Ramos (cell line): ENCODE measurements around the gene CIAO3.

Source experiments
- in situ Hi-C: fragments of 300-500 bp; cut with MboI; formaldehyde crosslinking; loops from one replicate; pipeline ENCODE4 v1.14.3; 2022; ENCODE audit warnings: low sequenced_read_pairs; ENCODE audit not compliant: unreplicated experiment

Gene CIAO3

DNA sequence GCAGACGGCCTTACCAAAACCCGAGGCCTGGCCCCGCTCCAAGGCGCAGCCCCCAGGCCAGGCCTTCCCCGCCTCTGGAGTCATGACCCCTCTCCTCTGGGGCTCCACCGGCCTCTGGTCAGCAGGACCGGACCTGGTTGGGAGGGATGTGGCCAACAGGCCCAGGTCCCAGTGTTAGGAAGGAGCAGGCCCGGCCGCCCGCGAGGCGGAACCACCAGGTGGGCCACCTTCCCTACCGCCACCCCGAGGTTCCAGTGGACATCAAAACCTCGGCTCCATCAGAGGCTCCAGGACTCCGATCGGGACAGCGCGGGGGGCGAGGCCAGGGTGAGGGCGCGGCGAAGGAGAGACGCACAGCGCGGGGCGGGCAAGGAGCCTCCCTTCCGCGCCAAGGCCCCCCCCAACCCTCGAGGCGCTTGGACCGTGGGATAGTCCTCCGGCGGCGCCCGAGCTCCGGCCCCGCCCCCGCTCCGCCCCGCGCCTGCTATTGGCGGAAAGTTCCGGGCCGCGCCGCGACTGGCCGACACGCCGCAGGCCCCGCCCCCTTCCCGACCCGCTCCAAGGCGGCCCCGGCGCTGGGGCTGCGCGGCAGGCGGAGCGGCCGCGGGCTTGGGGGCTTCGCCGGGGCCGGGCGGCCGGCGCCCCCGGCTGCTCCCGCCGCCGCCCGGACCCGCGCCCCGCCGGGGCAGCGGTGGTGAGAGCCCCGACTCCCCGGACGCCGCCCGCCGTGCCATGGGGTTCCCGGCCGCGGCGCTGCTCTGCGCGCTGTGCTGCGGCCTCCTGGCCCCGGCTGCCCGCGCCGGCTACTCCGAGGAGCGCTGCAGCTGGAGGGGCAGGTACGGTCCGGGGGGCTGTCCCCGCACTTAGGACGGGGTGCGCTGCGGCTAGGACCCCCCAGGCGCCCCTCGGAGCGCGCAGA lies 26.0 kb downstream of the CIAO3 start, which contains the start of gene METRN:
METRN (plus strand) TSS at position 561 of the 919 bp plus-strand sequence; CDS start at position 733, 172 bp downstream.
- in situ Hi-C loops: loop anchor here (5.0 to 25.0 kb wide), 2 partner anchors 72 to 347 kb away; partner anchors contain the start of genes CHTF18, RPUSD1 and SSTR5

- in situ Hi-C loops: loop anchor here (5.0 to 25.0 kb wide), 2 partner anchors 73 to 348 kb away; partner anchors contain the start of genes CHTF18, RPUSD1 and SSTR5
Measured at GRCh38 chr16:714079-714478, 26.7 kb downstream of the CIAO3 start.

- in situ Hi-C loops: loop anchor here (5.0 to 25.0 kb wide), 2 partner anchors 75 to 350 kb away; partner anchors contain the start of genes CHTF18, RPUSD1 and SSTR5
Measured at GRCh38 chr16:712740-713250, 28.0 kb downstream of the CIAO3 start.

GRCh38 chr16:711548-712320 lies 29.1 kb downstream of the CIAO3 start:
- in situ Hi-C loops: loop anchor here (5.0 to 25.0 kb wide), 2 partner anchors 76 to 351 kb away; partner anchors contain the start of genes CHTF18, RPUSD1 and SSTR5

- in situ Hi-C loops: loop anchor here (5.0 to 25.0 kb wide), 2 partner anchors 76 to 351 kb away; partner anchors contain the start of genes CHTF18, RPUSD1 and SSTR5
Measured at GRCh38 chr16:711084-711483, 29.7 kb downstream of the CIAO3 start.

- in situ Hi-C loops: loop anchor here (5.0 to 25.0 kb wide), 2 partner anchors 77 to 352 kb away; partner anchors contain the start of genes CHTF18, RPUSD1 and SSTR5
Measured at GRCh38 chr16:710500-711075, 30.2 kb downstream of the CIAO3 start.

GRCh38 chr16:709566-710499 lies 31.0 kb downstream of the CIAO3 start:
- in situ Hi-C loops: loop anchor here (5.0 to 25.0 kb wide), 2 partner anchors 77 to 352 kb away; partner anchors contain the start of genes CHTF18, RPUSD1 and SSTR5

GRCh38 chr16:708959-709358 lies 31.8 kb downstream of the CIAO3 start:
- in situ Hi-C loops: loop anchor here (25.0 kb wide), 1 partner anchor 353 kb away; the partner anchor contains the start of gene SSTR5

DNA sequence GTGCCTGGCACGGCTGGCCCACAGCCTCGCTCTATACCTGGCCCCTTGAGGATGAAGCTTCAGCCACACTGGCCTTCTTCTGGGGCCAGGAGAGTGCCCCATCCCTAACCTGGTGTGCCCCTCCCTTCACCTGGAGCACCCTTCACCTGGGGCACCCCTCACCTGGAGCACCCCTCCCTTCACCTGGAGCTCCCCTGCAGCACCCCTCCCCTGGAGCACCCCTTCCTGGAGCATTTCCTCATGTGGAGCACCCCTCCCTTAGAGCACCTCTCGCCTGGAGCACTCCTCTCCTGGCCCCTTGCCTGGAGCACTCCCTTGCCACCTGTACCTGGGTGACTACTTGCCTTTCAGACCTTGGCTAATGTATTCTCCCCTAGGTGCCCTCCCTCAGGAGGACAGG lies 32.8 kb downstream of the CIAO3 start:
- in situ Hi-C loops: loop anchor here (25.0 kb wide), 1 partner anchor 354 kb away; the partner anchor contains the start of gene SSTR5

DNA sequence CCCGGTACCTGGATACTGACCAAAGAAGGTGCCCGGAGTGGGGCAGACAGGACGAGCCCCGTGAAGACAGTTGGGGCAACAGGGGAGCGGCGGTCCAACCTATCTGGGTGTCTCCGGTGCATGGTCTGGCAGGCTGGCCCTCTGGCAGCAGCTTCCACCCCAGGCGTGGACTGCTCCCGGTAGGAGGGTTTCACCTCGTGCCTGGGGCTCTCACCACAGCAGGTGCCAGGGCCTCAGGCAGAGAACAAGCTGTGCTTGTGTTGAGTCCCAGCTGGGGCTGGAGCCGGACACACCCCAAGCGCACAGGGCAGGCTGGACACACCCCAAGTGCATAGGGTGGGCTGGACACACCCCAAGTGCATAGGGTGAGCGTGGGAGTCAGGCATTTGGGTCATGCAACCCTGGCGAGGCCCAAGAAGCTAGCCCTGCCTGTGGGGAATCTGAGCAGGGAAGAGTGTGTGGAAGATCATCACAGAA lies 33.7 kb downstream of the CIAO3 start:
- in situ Hi-C loops: loop anchor here (25.0 kb wide), 1 partner anchor 355 kb away; the partner anchor contains the start of gene SSTR5

GRCh38 chr16:706189-707061 lies 34.4 kb downstream of the CIAO3 start:
- in situ Hi-C loops: loop anchor here (25.0 kb wide), 1 partner anchor 356 kb away; the partner anchor contains the start of gene SSTR5

GRCh38 chr16:705431-706188 lies 35.2 kb downstream of the CIAO3 start, which contains the start of gene FBXL16:
Gene FBXL16, minus strand, starts transcription at chr16:705801. Its CDS starts 8,396 bp downstream, at chr16:697405.
- in situ Hi-C loops: loop anchor here (25.0 kb wide), 1 partner anchor 357 kb away; the partner anchor contains the start of gene SSTR5

GRCh38 chr16:704552-705380 lies 36.0 kb downstream of the CIAO3 start:
- in situ Hi-C loops: loop anchor here (25.0 kb wide), 1 partner anchor 358 kb away; the partner anchor contains the start of gene SSTR5

GRCh38 chr16:704047-704446 lies 36.8 kb downstream of the CIAO3 start:
- in situ Hi-C loops: loop anchor here (25.0 kb wide), 1 partner anchor 358 kb away; the partner anchor contains the start of gene SSTR5

GRCh38 chr16:703406-703805 lies 37.4 kb downstream of the CIAO3 start:
- in situ Hi-C loops: loop anchor here (25.0 kb wide), 1 partner anchor 359 kb away; the partner anchor contains the start of gene SSTR5
